DOHH2 (cell line): ENCODE results near the gene GDF7.

ENCODE experiments used
- H3F3A ChIP-seq: fragments of 200-600 bp; sonication (generic), shearing (Covaris generic); 2 replicates; pipeline ENCODE4 v1.6.0; 2016; ENCODE audit warnings: antibody characterized with exemption, mild to moderate bottlenecking; ENCODE audit not compliant: control insufficient read depth, insufficient read depth
- H3K27ac ChIP-seq: fragments of 200-600 bp; sonication (generic); 2 replicates; pipeline ENCODE4 v1.5.1; 2014; ENCODE audit warnings: low read depth, mild to moderate bottlenecking, low read length, moderate library complexity
- H3K27me3 ChIP-seq: fragments of 200-600 bp; sonication (generic); 2 replicates; pipeline ENCODE4 v1.6.1; 2014; ENCODE audit warnings: mild to moderate bottlenecking, low read length, mixed read lengths; ENCODE audit not compliant: control insufficient read depth
- H3K36me3 ChIP-seq: fragments of 200-600 bp; sonication (generic); 2 replicates; pipeline ENCODE4 v1.6.1; 2014; ENCODE audit warnings: mild to moderate bottlenecking, low read length, moderate library complexity, mixed read lengths; ENCODE audit not compliant: control insufficient read depth
- H3K4me1 ChIP-seq: fragments of 200-600 bp; sonication (generic); 2 replicates; pipeline ENCODE4 v1.6.1; 2014; ENCODE audit warnings: mild to moderate bottlenecking, low read length, mixed read lengths; ENCODE audit not compliant: control insufficient read depth
- H3K4me2 ChIP-seq: fragments of 200-600 bp; sonication (generic); 2 replicates; pipeline ENCODE4 v1.6.0; 2014; ENCODE audit warnings: mild to moderate bottlenecking, low read length, moderate library complexity
- H3K4me3 ChIP-seq: fragments of 200-600 bp; sonication (generic); 2 replicates; pipeline ENCODE4 v1.5.1; 2014; ENCODE audit warnings: mild to moderate bottlenecking, low read length, mixed read lengths
- H3K79me2 ChIP-seq: fragments of 200-600 bp; sonication (generic); 2 replicates; pipeline ENCODE4 v1.6.1; 2014; ENCODE audit warnings: mild to moderate bottlenecking, low read length, mixed read lengths; ENCODE audit not compliant: control insufficient read depth
- H3K9me2 ChIP-seq: fragments of 200-600 bp; sonication (generic); replicated peaks from 2 replicates; pipeline ENCODE4 v1.6.1; 2014; ENCODE audit warnings: mild to moderate bottlenecking, low read length, mixed read lengths; ENCODE audit not compliant: control insufficient read depth
- H3K9me3 ChIP-seq: fragments of 200-600 bp; sonication (generic); 2 replicates; pipeline ENCODE4 v1.6.1; 2014; ENCODE audit warnings: antibody characterized with exemption, low read length, mixed read lengths; ENCODE audit not compliant: control insufficient read depth, insufficient read depth
- H4K20me1 ChIP-seq: fragments of 200-600 bp; sonication (generic); 2 replicates; pipeline ENCODE4 v1.6.0; 2014; ENCODE audit warnings: low read depth, mild to moderate bottlenecking, antibody characterized with exemption, low read length, moderate library complexity; ENCODE audit not compliant: control insufficient read depth, insufficient read depth
- EZH2phosphoT487 ChIP-seq: fragments of 200-600 bp; sonication (generic); IDR thresholded peaks from 2 replicates; pipeline ENCODE4 v1.6.1; 2017; ENCODE audit warnings: borderline replicate concordance, mild to moderate bottlenecking, antibody characterized with exemption, low read length, moderate library complexity, mixed read lengths
- TF ChIP-seq, protein P1 (sequence below): fragments of 200-600 bp; sonication (generic); IDR thresholded peaks from one replicate; pipeline ENCODE4 v1.5.1; 2014; ENCODE audit warnings: antibody characterized with exemption, mild to moderate bottlenecking, low read depth, low read length; ENCODE audit not compliant: poor library complexity, severe bottlenecking

GDF7 gene

DNA sequence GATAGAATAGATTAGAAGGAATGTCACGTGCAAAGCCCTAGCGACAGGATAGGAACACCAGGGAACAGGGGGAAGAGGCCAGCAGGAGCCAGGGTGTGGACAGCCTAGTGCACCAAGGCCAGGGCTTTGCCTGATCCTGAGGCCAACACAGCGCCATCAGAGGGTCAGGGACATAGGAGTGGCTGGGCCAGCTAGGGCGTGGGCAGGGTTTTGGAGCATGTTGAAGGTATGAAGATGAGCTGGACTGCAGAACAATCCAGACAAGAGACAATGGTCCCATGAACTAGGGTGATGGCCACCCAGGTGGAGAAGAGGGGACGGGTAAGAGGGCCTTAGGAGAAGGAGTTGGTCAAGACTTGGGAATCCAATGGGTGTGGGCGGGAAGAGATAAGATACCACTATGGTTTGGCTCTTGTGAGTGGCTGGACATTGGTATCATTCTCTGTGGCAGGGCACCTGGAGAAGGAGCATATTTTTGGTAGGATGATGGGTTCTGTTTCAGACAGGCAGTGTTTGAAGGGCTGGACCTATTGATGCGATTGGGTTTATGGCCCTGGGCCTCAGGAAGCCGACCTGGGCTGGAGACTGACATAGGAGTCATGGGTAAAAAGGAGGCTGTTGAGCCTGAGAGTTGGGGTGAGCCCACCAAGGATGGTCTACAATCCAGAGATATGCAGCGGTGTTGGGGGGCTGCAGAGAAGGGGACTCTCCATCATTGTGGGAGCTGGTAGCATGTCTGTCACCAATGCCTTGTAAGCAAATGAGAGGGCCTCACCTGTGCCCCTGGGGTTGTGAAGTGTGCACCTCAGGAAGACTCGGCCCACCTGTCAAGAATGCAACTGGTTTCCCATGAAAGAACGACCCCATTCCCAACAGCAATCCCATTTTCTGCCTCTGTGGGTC lies 14.0 kb upstream of the GDF7 start:
- H3K4me2 ChIP-seq = no peak overlapping the region
- H3K27me3 ChIP-seq = peaks cover 20% of the 10 kb centered on the region
- no peaks in the 10 kb centered on the region for H3K9me2 ChIP-seq
- peaks cover 3% of the 10 kb centered on the region; the same call in 1 of the 2 replicates for H3K79me2 ChIP-seq
- H3F3A ChIP-seq = no peaks in the 10 kb centered on the region
- H3K4me3 ChIP-seq = no peak overlapping the region
- no peak overlapping the region for H3K27ac ChIP-seq
- H3K9me3 ChIP-seq = no peaks in the 10 kb centered on the region
- H3K36me3 ChIP-seq = no peaks in the 10 kb centered on the region
- H4K20me1 ChIP-seq = no peaks in the 10 kb centered on the region
- TF ChIP-seq, protein P1, sequence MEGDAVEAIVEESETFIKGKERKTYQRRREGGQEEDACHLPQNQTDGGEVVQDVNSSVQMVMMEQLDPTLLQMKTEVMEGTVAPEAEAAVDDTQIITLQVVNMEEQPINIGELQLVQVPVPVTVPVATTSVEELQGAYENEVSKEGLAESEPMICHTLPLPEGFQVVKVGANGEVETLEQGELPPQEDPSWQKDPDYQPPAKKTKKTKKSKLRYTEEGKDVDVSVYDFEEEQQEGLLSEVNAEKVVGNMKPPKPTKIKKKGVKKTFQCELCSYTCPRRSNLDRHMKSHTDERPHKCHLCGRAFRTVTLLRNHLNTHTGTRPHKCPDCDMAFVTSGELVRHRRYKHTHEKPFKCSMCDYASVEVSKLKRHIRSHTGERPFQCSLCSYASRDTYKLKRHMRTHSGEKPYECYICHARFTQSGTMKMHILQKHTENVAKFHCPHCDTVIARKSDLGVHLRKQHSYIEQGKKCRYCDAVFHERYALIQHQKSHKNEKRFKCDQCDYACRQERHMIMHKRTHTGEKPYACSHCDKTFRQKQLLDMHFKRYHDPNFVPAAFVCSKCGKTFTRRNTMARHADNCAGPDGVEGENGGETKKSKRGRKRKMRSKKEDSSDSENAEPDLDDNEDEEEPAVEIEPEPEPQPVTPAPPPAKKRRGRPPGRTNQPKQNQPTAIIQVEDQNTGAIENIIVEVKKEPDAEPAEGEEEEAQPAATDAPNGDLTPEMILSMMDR = no peak
- peaks cover 20% of the 10 kb centered on the region for H3K4me1 ChIP-seq

DNA sequence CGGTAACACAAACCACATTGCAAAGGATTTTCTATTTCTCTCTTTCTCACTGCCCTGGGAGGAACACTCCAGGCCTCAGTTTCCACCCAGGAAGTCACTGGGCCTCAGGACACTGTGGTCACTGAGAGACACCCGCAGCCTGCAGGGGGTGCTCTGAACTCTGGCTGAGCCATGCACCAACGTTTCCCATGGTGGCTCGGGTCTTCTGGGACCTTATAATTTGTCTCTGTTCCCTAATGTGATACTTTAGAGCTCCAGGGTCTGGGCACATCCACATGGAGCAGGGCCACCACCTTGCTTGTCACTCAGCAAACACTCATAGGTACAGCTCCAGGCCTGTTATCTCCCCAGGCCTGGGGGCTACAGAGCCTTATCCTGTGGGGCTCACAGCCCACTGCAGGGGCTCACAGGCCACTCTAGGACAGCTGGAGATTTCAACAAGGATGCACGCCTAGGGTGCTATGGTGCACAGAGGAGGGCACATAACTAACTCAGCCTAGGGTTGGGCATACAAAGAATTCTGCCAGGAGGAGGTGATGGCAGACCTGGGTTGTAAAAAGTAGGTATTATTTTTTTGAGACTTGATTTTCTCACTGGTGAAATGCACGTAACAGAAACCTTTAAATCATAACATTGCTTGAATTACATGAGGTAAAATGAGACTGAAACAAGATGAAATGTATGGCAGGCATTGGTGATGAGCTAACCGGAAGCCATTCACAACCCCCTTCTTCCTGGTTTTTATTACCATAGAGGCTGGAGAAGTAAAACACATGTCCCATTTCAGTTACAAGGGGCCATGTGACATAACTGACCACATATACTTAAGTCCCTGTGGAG lies 13.0 kb upstream of the GDF7 start:
- Histone ChIP-seq H3K79me2 (peaks cover 3% of the 10 kb centered on the region; the same call in 1 of the 2 replicates), H3K4me3 (no peak overlapping the region), H3K4me2 (no peak overlapping the region), H3K4me1 (peaks cover 17% of the 10 kb centered on the region), H3F3A (no peaks in the 10 kb centered on the region), H4K20me1 (no peaks in the 10 kb centered on the region), H3K27ac (no peak overlapping the region), H3K36me3 (no peaks in the 10 kb centered on the region), H3K9me3 (no peaks in the 10 kb centered on the region), H3K27me3 (peaks cover 24% of the 10 kb centered on the region), H3K9me2 (no peaks in the 10 kb centered on the region)
- TF ChIP-seq, protein P1 = peak; percentile 25
- no peak for TF ChIP-seq EZH2phosphoT487

DNA sequence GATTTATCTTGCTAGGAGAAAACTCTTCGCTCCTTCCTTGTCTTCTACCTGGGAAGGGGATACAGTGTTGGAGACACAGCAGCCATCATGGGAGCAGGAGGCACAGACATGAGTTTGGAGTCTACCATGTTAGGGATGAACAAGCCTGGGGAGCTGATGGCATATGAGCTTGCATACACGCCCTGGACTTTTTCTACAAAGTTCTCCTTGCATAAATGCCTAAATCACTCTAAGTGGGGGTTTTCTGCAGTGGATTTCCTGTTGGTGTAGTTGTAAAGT lies 12.5 kb upstream of the GDF7 start:
- no peaks in the 10 kb centered on the region for H3K36me3 ChIP-seq
- no peak overlapping the region for H3K4me2 ChIP-seq
- H3K27me3 ChIP-seq = peaks cover 29% of the 10 kb centered on the region
- peaks cover 3% of the 10 kb centered on the region; the same call in 1 of the 2 replicates for H3K79me2 ChIP-seq
- H3K9me3 ChIP-seq = no peaks in the 10 kb centered on the region
- H3K4me1 ChIP-seq = peaks cover 17% of the 10 kb centered on the region
- TF ChIP-seq, protein P1 = no peak
- no peak for TF ChIP-seq EZH2phosphoT487
- no peaks in the 10 kb centered on the region for H4K20me1 ChIP-seq
- H3K27ac ChIP-seq = no peak overlapping the region
- H3K4me3 ChIP-seq = no peak overlapping the region
- H3F3A ChIP-seq = no peaks in the 10 kb centered on the region
- no peaks in the 10 kb centered on the region for H3K9me2 ChIP-seq
